HS-27A (cell line): Measurements from ENCODE around the gene TBC1D22A.

Experiments
- DNase-seq: peaks from one replicate; pipeline ENCODE4 v3.0.0-alpha.2; 2012; ENCODE audit warnings: low read depth, missing footprints

Gene TBC1D22A

DNA sequence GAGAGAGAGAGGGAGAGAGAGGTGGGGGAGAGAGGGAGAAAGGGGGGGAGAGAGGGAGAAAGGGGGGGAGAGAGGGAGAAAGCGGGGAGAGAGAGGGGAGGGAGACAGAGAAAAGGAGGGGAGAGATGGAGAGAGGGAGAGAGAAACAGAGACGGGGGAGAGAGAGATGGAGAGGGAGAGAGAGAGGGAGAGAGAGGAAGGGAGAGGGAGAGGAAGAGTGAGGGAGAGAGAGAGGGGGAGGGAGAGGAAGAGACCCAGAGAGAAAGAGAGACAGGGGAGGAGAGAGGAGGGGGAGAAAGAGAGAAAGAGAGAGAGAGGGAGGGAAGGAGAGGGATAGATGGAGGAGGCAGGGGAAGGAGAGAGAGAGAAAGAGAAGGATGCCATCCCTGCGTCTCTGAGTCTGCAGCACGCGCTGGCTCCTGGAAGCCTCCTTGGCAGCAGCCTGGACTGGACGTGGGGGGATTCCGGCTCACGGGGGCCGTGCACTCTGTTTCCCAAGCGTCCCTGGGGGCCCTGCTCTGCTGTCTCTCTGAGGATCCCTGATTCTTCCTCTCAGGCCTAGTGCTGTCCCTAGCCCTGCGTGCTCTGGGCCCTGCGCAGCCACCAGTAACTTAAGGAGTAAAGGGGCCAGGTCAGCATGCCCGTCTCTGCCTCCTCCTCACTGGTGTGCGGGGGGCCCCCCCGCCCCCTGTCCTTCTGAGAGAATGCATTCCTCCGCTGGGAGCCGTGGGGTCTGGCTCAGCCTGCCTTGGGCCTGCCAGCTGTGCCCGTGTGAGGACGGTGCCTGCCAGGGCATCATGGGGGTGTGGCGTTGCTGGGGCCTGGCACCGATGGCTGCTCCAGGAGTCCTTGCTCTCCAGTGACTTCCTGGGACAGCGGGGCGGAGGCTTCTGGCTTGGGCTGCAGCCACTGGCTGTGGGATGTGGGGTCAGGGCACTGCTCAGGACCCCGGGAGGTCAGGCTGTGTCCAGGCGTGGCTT lies 429.5 kb downstream of the TBC1D22A start:
- no peak for DNase-seq

DNA sequence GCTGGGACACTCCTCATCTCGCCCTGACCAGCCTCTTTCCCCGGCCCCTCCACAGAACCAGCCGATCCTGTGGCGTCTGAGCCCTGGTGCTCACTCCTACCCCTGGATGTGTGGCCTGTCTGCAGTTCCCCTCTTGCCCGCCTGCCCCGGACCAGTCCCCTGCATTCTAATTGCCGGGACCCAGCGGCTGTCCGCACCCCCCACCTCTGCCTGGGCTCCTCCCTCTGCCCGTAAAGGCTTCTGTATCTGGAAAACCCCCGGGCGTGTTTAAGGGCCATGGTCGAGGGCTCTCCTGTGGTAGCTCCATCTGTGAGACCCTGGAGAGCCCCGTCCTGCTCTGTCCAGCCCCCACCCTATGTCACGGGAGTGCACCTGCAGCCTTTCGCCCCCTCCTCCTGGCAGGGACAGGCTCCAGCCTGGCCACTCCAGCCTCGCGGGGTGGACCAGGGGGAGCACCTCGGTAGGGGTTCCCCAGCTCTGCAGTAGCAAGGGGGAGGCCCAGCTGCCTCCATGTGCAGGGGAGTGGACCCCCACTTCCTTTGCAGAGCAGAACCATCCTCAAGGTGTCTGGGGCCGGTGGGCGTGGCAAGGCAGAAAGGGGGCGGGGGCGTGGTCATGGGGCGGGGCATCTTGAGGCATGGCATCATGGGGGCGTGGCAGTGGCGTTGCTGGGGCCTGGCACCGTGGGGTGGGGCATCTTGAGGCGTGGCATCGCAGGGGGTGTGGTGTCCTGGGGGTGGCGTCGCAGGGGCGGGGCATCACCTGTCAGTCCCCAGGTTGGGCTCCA lies 430.4 kb downstream of the TBC1D22A start:
- no peak for DNase-seq

DNA sequence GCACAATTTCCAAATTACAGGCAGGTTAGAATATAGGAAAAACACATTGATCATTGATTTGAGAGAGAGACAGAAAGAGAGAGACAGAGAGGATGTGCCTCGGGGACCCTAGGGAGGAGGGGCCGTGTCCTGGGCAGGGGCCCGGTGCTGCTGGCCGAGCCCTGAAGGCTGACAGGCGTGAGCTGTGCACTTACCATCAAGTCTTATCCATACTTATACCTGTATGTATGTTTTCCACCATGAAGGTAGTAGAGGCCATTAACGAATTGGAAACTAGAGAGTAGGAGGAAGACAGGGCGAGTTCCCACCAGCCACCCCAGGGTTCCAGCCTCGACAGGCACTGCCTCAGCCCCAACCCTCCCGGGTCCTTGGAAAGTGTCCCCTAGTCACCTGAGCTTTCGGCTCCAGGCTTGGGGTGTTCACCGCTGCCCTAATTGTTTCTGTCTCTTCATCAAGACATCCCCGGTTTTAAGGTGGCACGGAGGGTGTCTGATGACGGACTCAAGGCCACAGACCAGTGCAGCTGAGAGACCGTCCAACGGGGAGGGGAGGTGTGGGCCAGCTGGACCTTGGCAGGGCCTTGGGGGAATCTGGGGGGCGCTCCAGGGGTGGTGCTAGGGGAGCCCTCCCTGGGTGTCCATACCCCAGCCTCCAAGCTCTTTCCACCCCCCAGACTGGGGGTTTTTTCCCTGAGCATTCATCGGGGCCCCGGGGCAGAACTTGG lies 431.3 kb downstream of the TBC1D22A start:
- no peak for DNase-seq

DNA sequence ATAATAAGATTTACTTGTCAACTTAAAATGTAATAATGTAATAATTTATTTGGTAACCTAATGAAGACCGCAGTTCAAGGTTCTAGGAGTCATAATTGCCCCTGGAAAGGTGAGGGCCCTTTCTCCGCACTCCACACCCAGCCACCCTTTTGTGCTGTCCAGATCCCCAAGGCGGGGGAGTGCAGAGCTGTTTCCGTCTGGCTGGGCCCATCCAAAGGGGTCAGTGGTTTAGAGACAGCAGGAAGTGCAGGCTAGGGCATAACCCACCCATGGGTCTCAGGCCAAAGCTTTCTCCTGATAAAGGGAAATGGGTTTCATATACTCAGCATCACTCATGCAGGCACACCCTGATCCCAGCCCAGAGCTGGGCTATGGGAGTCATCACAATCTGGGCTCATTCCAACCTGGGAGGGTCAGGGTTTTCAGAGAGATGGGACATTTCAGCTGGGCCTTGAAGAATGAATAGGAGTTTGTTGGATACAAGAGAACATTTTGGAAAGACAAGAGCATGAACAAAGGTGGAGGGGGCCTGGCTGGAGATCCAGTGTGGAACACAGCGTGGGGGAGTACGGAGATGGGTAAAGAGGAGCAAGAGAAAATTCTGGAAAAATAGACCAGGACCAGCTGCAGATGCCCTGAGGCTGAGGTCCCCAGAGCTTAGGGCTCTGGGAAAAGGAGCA lies 432.2 kb downstream of the TBC1D22A start:
- DNase-seq = no peak

DNA sequence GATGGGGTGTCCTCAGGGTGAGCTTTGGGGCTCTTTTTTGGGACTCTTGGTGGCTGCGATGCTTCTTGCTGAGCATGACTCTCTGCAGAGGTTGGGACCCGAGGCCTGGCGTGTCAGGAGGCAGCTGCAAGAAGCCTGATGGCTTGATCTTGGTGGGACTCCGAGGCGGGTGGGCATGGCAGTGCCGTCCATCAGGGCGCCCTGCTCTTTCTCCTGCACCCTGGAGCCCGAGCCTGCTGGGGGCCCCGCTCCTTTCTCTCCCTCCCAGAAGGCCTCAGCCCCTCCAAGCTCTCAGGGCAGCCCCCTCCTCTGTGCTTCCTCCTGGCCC lies 432.7 kb downstream of the TBC1D22A start:
- DNase-seq = no peak

DNA sequence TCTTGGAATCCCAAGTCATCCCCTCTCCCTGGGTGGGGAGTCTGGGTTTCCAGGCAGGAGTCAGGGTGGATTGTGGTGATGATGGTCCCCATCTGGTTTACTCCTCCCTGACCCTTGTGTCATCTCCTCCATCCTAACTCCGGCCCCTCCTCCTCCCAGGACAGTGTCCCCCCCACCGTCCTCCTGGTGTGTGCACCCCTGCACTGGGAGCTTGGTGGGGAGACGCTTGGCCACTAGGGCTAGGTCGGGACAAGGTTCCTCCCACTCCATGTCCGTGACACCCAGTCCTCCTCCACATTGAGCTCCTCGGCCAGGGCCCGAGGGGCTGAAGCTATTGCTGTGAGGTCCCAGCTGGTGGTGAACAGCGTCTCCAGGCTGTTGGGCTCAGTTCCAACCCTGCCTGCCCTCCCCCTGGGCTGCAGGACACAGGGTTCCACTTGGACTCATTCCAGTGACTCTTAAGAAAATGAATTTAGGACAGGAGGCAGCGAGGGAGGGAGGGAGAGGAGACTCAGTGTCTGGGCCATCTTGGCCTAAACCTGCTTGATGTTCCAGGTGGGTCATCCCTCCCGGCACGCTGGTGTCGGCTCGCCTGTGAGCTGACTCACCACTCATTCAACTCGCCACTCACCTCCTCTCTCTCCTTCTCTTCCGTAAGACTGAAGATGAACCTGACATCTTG lies 433.2 kb downstream of the TBC1D22A start:
- DNase-seq = no peak

DNA sequence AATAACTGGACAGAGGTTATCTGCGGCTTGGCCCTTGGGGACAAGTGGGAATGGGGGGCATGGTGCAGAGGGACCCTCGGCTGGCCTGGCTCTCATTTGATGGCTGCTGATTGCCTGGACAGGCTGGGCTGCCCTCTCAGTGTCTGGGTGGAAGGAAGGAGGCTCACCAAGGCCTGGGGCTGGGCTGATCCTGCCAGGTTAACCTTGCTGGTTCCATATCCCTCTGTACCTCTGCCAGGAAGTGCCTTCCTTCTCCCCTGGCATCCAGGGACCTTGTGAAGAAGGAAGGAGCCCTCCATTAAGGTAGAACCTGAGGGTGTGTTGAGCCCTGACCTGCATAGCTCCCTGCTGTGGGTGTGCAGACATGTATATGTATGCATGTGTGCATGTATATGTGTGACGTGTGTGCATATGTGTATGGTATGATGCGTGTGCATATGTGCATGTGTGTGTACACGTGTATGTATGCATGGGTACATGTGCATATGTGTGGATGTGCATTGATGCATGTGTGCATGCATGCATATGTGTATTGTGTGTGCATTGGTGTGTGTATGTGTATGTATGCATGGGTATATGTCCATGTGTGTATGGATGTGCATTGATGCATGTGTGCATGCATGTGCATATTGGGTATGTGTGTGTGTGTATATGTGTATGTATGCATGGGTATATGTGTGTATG lies 433.9 kb downstream of the TBC1D22A start:
- no peak for DNase-seq

DNA sequence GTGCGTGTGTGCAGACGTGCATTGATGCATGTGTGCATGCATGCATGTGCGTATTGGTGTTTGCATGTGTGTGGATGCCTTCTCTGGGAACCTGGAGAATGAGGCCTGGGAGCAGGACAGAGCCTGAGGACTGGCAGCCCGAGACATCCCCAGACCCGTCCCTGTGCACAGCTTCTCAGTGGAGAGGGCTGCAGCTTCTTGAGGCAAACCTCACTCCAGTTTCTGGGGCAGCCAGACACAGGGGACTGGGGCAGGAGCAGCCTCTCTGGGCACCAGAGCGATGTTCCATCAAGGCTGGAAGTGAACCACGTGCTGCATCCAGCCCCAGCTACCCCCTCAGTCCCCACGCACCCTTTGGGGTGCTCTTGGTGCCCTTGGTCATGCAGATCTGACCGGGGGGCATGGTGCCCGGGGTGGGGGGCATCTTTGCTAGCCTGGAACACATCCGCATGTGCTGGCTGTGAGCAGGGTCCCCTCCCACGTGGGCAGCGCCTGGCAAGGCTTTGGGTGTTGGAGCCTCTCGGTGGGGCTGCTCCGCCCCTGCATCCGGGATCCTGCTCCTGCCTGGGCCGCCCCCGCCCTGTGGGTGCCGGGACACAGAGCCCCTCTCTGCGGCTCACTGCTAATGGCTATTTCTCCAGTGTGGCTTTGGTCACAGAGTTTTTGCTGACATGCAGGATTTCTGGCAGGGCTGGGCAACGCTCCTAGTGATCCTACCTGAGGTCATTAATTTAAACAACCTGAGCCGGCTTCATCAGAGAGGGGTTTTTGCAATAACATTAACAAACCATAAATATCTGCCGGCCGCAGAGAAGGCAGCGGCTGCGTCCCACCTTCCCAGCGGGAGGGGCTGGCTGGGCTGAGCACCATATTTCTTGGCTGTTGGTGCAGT lies 434.7 kb downstream of the TBC1D22A start:
- DNase-seq = no peak

DNA sequence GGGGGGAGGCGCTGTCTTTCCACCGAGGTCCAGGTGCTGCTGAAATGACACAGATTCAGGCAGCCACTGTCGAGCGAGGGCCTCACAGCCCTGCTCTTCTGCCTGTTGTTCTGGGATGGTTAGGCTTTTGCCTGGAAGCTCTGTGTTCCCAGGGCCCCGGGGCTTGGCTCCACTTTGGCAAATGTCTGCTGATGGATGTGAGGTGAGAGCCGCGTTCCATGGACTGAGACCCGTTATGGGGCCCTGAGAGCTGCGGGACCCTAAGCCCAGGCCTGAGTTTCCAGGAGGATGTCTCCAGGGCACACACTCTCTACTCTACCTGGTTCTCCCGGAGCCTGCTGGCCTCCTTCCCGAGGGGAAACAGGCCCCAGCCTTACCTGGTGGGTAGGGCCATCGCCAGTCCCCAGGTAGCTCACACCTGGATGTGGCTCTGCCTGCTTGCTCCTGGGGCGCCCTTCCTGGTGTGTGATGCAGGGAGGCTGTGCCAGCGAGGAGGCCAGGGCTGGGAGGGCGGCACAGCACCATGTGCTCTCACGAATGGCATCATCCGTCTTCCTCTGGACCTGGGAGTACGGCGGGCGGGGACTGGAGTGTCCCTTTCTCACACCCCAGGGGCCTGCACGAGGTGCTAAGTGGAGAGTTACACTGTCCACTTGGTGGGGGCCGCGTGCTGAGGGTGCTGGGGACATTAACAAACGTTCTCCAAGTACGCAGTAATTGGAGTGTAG lies 435.5 kb downstream of the TBC1D22A start:
- DNase-seq = no peak

DNA sequence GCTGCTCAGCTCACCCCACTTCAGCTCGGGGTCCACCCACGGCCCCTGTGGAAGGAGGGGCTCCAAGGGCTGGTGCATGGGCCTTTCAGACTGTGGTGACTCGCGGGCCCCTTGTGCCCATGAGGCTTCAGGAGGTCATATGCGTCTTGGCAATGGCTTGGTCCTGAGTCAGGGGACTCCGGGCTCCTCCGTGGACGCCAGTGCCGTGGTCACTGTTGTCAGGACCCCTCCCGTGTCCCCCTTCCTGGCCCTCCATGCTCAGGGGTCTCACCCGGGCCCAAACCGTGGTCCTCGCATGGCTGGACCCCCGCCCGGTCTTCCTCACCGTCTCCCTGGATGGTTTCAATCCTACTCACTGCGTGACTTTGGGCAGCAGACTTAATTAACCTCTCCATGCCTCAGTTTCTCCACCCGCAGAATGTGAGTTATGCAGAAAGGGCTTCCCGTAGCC lies 436.4 kb downstream of the TBC1D22A start:
- no peak for DNase-seq

DNA sequence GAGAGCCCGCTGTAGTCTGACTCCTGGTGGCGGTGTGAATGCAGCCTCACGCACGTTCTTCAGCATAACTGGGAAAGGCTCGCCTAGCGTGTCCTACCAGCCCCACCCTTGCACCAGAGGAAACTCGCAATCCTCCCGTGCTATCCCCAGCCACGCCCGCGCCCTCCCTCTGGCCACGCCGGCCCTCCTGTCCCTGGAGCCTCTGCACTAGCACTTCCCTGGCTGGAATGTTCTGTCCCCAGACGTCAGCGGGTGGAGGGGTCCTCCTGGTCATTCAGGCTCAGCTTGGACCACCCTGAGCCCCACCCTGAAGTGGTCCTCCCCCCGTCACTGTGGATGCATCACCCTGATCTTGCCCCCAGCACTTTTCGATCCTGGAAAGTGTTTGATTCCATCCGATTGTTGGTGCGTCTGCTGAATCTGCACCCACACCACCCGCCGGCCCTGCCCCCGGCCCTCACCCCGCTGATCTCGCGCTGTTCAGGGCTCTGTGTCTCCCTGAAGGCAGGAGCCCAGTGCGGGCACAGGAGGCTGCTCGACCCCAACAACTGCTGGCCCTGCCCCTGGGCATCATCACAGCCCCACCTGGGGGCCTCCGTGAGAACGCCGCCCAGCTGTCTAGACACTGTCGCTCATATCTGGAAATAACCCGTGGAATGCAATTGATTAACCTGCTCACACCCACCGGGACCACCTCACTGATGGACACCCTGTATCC lies 437.0 kb downstream of the TBC1D22A start:
- no peak for DNase-seq

DNA sequence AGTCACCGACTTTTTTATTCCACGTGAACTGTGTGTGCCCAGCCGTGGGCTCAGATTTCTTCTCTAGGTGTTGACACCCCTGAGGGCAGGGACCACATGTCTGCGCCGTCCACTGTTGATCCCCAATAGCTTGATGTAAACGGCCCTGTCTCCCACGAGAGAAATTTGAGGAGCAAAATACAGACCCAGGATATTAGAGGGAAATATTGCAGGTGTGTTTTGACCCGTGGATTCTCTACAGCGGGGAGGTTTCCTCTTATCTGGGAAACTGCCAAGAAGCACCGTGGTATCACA lies 437.5 kb downstream of the TBC1D22A start:
- no peak for DNase-seq

DNA sequence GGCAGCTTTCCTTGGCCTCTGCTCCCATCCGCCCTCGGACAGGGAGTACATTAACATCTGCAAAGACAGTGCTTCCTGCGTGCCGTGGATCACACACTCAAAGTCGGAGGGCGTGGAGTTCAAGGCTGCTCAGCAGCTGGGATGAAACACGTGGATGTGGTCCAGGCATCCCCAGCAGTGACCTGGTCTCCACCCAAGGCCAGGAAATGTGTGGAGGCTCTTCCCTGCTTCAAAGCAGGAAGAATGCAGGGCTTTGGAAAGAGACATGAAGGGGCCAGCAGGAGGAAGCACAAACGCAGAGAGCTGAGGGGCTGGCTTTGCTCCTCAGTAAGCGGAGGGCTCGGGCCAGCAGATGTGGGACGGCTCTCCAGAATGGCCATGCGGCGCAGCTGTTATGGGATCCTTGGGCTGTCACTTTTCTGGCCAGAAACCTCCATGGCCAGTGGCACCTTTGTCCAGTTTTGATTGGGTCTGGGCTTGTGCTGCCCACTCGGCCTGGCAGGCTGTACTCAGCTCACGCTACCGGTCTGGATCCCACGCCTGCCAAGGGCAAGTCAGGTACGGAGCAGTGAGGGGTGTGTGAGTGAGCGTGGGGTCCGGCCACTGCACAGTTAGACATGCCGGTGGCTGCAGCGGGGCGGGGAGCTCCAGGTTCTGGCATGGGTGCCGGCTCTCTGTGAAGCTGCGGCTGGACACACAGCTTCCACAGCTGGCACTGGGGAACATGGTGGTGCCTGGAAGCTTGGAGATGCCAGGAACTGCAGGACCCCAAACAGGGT lies 438.0 kb downstream of the TBC1D22A start:
- DNase-seq = no peak

DNA sequence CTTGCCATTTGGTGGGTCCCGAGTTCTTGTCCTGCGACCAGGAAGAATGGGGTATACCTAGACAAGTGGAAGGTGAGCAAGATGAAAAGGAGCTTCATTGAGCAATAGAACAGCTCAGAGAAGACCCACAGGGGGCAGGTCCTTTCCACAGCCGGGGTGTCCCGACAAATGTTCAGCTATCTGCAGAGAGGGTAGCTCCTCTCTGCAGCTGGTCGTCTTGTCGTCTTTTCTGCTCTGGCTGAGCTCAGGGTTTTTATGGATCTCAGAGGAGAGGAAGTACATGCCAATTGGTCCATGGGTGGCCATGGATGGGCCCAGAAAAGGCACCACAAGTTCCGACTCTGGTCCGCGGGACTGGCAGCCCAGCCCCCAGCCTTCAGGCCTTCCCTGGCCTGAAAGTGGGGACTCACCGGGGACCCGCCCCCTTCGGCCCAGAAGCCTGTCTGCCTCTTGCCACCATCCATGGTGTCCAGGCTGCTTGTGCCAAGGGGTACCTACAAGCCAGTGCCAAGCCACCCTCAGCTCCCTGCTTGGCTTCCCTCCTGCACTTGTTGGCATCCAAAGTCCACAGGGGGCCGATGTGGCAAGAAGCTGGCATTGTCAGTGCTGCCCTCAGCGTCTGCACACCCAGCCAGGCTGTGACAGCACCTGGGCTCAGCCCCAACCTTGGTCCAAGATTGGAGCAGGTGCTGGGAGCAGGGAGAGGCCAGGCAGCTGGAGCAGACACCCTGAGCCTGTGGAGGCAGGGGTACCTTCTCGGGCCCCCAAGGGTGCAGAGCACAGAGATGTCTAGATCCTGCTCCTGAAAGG lies 438.9 kb downstream of the TBC1D22A start:
- DNase-seq = no peak

DNA sequence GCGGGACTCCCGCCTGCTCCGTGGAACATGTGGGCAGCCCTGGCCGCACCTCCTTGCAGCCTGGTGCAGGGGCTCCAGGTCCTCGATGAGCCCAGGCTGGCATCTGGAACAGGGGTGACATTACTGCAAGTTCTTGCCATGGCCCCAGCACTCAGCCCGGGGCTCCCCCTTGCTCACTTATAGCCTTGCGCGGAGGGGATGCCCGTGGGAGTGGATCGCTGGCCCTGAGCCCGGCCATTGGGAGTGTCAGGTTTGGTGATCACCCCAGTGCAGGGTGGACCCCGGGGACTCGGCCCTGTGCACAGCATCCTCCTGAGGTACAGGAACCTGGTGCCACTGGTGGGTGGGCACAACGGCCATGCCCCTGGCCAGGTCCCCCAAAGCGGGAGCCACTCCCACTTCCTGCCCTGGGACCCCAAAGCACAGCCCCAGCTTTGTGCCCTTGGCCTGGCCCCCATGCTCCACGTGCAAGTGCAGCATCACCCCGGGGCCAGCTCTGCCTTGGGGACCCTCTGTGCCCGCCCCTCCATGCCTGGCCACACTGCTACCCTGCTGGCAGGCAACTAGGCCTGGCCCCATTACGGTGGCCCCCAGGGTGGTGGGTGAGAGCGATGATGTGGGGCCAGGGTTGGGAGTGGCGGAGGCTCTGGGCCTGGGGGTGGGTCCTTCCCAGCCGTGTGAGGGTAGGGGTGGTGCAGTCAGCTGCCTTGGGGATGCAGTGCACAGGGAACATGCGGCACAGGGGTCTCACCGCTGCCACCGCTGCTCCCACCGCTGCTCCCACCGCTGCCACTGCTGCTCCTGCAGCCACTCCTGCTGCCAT lies 439.8 kb downstream of the TBC1D22A start:
- DNase-seq = no peak
